HG02943 (cell line): ENCODE measurements around the gene UBE2A.

Experiments used
- ATAC-seq: cut with Tn5 transposase; IDR thresholded peaks from one replicate; pipeline ENCODE4 v1.9.1; 2021; ENCODE audit warnings: mild to moderate bottlenecking, low read depth, moderate library complexity; ENCODE audit not compliant: unreplicated experiment

Gene UBE2A

GRCh38 chrX:119606280-119607017, 32.1 kb downstream of the UBE2A start, which contains the start of gene NKRF:
Gene NKRF (minus strand): TSS chrX:119606424.
- ATAC-seq: peak; percentile 78

- no peak for ATAC-seq
These were observed 32.6 kb downstream of the UBE2A start for GRCh38 chrX:119607018-119607389.

GRCh38 chrX:119614776-119615175, 40.4 kb downstream of the UBE2A start:
- no peak for ATAC-seq

- peak; percentile 67 for ATAC-seq
These were observed 43.3 kb downstream of the UBE2A start for GRCh38 chrX:119617517-119618164.

DNA sequence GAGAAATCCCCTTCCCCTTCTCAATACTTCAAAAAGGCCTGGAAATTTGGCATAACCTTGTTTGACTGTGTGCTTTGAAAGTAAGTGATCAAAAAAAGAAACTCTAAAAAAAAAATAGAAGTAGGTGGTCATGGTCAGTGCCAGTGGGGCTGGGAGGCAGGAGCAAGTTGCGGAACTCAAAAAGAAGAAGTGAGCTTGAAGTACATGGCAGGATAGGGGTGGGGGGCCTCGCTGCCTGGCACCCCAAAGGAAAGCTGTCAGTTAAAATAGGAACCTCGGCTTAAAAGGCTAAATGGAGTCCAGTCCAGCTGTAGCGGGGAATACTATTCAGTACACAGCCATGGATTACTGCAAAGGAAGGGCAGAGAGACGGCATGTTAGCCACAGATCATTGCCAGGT, 44.1 kb downstream of the UBE2A start:
- ATAC-seq: no peak

- ATAC-seq: no peak
These were observed 48.2 kb downstream of the UBE2A start for GRCh38 chrX:119622356-119623232.

DNA sequence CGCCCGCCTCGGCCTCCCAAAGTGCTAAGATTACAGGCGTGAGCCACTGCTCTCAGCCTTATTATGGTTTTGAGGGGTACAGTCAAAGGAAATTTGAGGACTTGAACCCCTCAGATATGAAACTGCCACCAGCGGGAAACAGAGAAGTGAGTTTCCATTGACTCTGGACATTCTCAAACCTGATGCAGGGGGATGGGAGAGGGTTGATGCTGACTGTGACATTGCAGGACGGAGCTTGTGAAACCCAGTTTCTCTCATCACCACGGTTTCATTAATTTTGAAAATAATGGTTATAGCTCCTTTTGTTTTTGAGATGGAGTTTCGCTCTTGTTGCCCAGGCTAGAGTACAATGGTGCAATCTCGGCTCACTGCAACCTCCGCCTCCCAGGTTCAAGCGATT, 50.1 kb downstream of the UBE2A start:
- no peak for ATAC-seq

DNA sequence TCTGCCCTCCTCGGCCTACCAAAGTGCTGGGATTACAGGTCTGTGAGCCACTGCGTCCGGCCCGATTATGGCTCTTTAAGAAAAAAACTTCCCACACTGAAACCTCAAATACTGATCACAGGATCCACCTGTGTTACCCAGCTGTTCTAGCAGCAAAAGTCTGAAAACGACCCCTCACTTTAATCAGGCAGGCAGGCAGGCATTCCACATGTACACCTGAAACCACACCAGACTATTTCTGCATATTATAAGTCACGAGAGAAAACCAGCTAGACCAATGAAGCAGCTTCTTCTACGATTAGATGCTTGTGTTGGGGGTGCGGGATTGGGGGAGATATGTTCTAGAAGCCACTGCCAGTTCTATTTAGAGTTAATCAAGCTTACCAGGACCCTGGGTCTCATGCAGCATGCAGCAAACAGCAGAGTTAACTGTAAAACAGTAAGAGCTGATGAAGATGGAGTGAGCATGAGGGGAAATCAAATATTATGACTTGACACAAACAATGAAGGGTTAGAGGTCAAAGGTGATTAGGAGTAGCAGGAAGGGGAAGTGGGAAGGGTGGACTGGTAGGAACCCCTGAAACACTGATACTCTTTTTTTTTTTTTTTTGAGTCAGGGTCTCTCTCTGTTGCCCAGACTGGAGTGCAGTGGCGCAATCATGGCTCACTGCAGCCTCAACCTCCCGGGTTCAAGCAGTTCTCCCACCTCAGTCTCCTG, 50.7 kb downstream of the UBE2A start:
- ATAC-seq: no peak

DNA sequence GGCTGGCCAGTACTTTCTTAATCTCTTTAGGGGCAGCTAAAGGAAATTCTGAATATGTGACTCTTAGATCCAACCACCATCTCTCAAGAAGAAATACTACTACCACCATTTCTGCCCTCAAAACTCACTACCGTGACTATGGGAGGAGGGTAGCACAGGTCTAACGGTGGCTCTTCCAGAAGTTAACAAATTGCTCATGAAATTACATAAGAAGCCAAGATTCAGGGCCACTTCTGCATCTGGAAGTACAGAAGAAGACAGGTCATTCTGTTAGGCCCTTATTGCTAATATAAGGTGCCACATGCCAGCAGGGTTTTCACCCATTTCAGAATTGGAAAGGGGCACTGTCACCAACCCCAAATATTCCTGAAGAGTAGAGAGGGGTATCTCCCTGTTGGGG, 51.5 kb downstream of the UBE2A start:
- no peak for ATAC-seq
